ENCODE data around the gene SMG7. TPM values are rescaled to one million over a fixed set of nuclear protein-coding genes. Genes with fewer than 3 reads are reported as not detected.

Gene SMG7
- total and polyA plus RNA-seq, 10 of the 15 experiments (the other 5 are each of a cell fraction or from before 2014, with no cell fraction given): 9.5 to 65.4 (median 42.7) TPM

GRCh38 chr1:183470147-183470960 is 1.9 kb upstream of the SMG7 start (continued):
- TF ChIP-seq TAF1 (IDR thresholded peaks at IDR 0.05; ENCODE audit: borderline replicate concordance, low read depth, low read length) (peak; percentile 46; the same call in 1 of the 2 replicates), SMAD5 (IDR thresholded peaks at IDR 0.05; ENCODE audit: low read depth) (0 out of 2 replicates have a peak, but pooled peaks have one; percentile 28), POLR2AphosphoS2 (IDR thresholded peaks at IDR 0.05; ENCODE audit: low read depth, low read length) (no peak), BACH1 (IDR thresholded peaks at IDR 0.05; ENCODE audit: borderline replicate concordance) (no peak), SKIL (IDR thresholded peaks at IDR 0.05; ENCODE audit: low read depth, poor library complexity, severe bottlenecking) (no peak), ZNF687 (IDR thresholded peaks at IDR 0.05) (peak; percentile 61; the same call in 1 of the 2 replicates), CHD2 (IDR thresholded peaks at IDR 0.05; ENCODE audit: borderline replicate concordance, low read depth, low read length) (0 out of 2 replicates have a peak, but pooled peaks have one; percentile 21), HDAC6 (IDR thresholded peaks at IDR 0.05; ENCODE audit: unreplicated experiment) (no peak)
- TF ChIP-seq, protein P1, sequence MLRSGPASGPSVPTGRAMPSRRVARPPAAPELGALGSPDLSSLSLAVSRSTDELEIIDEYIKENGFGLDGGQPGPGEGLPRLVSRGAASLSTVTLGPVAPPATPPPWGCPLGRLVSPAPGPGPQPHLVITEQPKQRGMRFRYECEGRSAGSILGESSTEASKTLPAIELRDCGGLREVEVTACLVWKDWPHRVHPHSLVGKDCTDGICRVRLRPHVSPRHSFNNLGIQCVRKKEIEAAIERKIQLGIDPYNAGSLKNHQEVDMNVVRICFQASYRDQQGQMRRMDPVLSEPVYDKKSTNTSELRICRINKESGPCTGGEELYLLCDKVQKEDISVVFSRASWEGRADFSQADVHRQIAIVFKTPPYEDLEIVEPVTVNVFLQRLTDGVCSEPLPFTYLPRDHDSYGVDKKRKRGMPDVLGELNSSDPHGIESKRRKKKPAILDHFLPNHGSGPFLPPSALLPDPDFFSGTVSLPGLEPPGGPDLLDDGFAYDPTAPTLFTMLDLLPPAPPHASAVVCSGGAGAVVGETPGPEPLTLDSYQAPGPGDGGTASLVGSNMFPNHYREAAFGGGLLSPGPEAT (IDR thresholded peaks at IDR 0.05; ENCODE audit: low read depth): no peak
- TF ChIP-seq, protein P2, sequence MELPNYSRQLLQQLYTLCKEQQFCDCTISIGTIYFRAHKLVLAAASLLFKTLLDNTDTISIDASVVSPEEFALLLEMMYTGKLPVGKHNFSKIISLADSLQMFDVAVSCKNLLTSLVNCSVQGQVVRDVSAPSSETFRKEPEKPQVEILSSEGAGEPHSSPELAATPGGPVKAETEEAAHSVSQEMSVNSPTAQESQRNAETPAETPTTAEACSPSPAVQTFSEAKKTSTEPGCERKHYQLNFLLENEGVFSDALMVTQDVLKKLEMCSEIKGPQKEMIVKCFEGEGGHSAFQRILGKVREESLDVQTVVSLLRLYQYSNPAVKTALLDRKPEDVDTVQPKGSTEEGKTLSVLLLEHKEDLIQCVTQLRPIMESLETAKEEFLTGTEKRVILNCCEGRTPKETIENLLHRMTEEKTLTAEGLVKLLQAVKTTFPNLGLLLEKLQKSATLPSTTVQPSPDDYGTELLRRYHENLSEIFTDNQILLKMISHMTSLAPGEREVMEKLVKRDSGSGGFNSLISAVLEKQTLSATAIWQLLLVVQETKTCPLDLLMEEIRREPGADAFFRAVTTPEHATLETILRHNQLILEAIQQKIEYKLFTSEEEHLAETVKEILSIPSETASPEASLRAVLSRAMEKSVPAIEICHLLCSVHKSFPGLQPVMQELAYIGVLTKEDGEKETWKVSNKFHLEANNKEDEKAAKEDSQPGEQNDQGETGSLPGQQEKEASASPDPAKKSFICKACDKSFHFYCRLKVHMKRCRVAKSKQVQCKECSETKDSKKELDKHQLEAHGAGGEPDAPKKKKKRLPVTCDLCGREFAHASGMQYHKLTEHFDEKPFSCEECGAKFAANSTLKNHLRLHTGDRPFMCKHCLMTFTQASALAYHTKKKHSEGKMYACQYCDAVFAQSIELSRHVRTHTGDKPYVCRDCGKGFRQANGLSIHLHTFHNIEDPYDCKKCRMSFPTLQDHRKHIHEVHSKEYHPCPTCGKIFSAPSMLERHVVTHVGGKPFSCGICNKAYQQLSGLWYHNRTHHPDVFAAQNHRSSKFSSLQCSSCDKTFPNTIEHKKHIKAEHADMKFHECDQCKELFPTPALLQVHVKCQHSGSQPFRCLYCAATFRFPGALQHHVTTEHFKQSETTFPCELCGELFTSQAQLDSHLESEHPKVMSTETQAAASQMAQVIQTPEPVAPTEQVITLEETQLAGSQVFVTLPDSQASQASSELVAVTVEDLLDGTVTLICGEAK (IDR thresholded peaks at IDR 0.05; ENCODE audit: borderline replicate concordance): no peak
- TF ChIP-seq, protein P3, sequence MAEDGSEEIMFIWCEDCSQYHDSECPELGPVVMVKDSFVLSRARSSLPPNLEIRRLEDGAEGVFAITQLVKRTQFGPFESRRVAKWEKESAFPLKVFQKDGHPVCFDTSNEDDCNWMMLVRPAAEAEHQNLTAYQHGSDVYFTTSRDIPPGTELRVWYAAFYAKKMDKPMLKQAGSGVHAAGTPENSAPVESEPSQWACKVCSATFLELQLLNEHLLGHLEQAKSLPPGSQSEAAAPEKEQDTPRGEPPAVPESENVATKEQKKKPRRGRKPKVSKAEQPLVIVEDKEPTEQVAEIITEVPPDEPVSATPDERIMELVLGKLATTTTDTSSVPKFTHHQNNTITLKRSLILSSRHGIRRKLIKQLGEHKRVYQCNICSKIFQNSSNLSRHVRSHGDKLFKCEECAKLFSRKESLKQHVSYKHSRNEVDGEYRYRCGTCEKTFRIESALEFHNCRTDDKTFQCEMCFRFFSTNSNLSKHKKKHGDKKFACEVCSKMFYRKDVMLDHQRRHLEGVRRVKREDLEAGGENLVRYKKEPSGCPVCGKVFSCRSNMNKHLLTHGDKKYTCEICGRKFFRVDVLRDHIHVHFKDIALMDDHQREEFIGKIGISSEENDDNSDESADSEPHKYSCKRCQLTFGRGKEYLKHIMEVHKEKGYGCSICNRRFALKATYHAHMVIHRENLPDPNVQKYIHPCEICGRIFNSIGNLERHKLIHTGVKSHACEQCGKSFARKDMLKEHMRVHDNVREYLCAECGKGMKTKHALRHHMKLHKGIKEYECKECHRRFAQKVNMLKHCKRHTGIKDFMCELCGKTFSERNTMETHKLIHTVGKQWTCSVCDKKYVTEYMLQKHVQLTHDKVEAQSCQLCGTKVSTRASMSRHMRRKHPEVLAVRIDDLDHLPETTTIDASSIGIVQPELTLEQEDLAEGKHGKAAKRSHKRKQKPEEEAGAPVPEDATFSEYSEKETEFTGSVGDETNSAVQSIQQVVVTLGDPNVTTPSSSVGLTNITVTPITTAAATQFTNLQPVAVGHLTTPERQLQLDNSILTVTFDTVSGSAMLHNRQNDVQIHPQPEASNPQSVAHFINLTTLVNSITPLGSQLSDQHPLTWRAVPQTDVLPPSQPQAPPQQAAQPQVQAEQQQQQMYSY (CRISPR knock-in tag; IDR thresholded peaks at IDR 0.05): no peak

Data from GM12878 (cell line).